Cerebellar cortex (tissue), 1 donor: ENCODE data around the gene DMGDH.
A peak's percentile ranks its signal among the peaks of the same experiment; 100 is the strongest.

Experiments
- DNase-seq: peaks from one replicate; pipeline ENCODE4 v3.0.0-alpha.2; 2015; ENCODE audit warnings: low spot score

Gene DMGDH

GRCh38 chr5:79069488-79070349, at the start of gene DMGDH, which contains the start of gene BHMT2:
Gene DMGDH, minus strand, starts transcription at chr5:79069674. Its CDS starts 54 bp downstream, at chr5:79069620.
Gene BHMT2, plus strand, starts transcription at chr5:79069767. Its CDS starts 16 bp downstream, at chr5:79069783.
- DNase-seq: no peak

GRCh38 chr5:79112703-79113058, 43.2 kb upstream of the DMGDH start:
- no peak for DNase-seq

- DNase-seq: no peak
Measured at GRCh38 chr5:79111960-79112702, 42.7 kb upstream of the DMGDH start.

GRCh38 chr5:79111387-79111959, 42.0 kb upstream of the DMGDH start, which contains the start of gene BHMT:
Gene BHMT, plus strand, starts transcription at chr5:79111809. Its CDS starts 77 bp downstream, at chr5:79111886.
- DNase-seq: no peak

GRCh38 chr5:79109527-79110492, 40.3 kb upstream of the DMGDH start:
- no peak for DNase-seq

GRCh38 chr5:79108792-79109191, 39.3 kb upstream of the DMGDH start:
- DNase-seq: no peak

GRCh38 chr5:79108086-79108485, 38.6 kb upstream of the DMGDH start:
- no peak for DNase-seq

- no peak for DNase-seq
Measured at GRCh38 chr5:79107020-79107796, 37.7 kb upstream of the DMGDH start.

GRCh38 chr5:79105868-79106267, 36.4 kb upstream of the DMGDH start:
- no peak for DNase-seq

GRCh38 chr5:79093762-79094161, 24.3 kb upstream of the DMGDH start:
- DNase-seq: peak; percentile 37

- no peak for DNase-seq
Measured at GRCh38 chr5:79091064-79091463, 21.6 kb upstream of the DMGDH start.

- DNase-seq: no peak
Measured at GRCh38 chr5:79088507-79088906, 19.0 kb upstream of the DMGDH start.

GRCh38 chr5:79086116-79086515, 16.6 kb upstream of the DMGDH start:
- no peak for DNase-seq

GRCh38 chr5:79081779-79082178, 12.3 kb upstream of the DMGDH start:
- DNase-seq: no peak

- DNase-seq: no peak
Measured at GRCh38 chr5:79080804-79081203, 11.3 kb upstream of the DMGDH start.

- no peak for DNase-seq
Measured at GRCh38 chr5:79077680-79078365, 8.3 kb upstream of the DMGDH start.

- no peak for DNase-seq
Measured at GRCh38 chr5:79076819-79077218, 7.3 kb upstream of the DMGDH start.

GRCh38 chr5:79075646-79076426, 6.4 kb upstream of the DMGDH start:
- DNase-seq: no peak

- DNase-seq: no peak
Measured at GRCh38 chr5:79074641-79075040, 5.2 kb upstream of the DMGDH start.

GRCh38 chr5:79070350-79070667, 835 bp upstream of the DMGDH start:
- DNase-seq: no peak
